Thymus (tissue), 11 donors: Measurements from ENCODE around the gene ELOVL4. TPM values are rescaled to one million over a fixed set of nuclear protein-coding genes. Genes with fewer than 3 reads are reported as not detected.

ENCODE experiments used
- DNase-seq, 9 donors: peaks; one replicate each; pipeline ENCODE4 v3.0.0-alpha.2; 2013; ENCODE audit warnings: low spot score in 9 of 9, low read depth in 6 of 9, missing footprints in 1 of 9
- H3K27ac ChIP-seq, 2 donors: one replicate each; pipeline ENCODE4 v1.5.1; 2013; ENCODE audit warnings: control low read depth in 1 of 2, low read depth in 1 of 2, low read length in 1 of 2, mild to moderate bottlenecking in 1 of 2, moderate library complexity in 1 of 2
- H3K27me3 ChIP-seq, 2 donors: one replicate each; pipeline ENCODE4 v1.5.1; 2013; ENCODE audit warnings: low read length in 1 of 2; ENCODE audit not compliant: control insufficient read depth in 2 of 2, insufficient read depth in 1 of 2
- H3K36me3 ChIP-seq, 2 donors: one replicate each; pipeline ENCODE4 v1.5.1; 2013; ENCODE audit warnings: low read length in 1 of 2, mild to moderate bottlenecking in 1 of 2, moderate library complexity in 1 of 2; ENCODE audit not compliant: control insufficient read depth in 2 of 2, insufficient read depth in 2 of 2
- H3K4me1 ChIP-seq, 2 donors: one replicate each; pipeline ENCODE4 v1.5.1; 2013; ENCODE audit warnings: low read length in 2 of 2; ENCODE audit not compliant: control insufficient read depth in 2 of 2, insufficient read depth in 2 of 2
- H3K4me3 ChIP-seq, 2 donors: one replicate each; pipeline ENCODE4 v1.5.1; 2013; ENCODE audit warnings: low read length in 2 of 2, control low read depth in 1 of 2, mild to moderate bottlenecking in 1 of 2
- H3K9me3 ChIP-seq, 2 donors: one replicate each; pipeline ENCODE4 v1.5.1; 2013; ENCODE audit warnings: low read length in 1 of 2, mild to moderate bottlenecking in 1 of 2; ENCODE audit not compliant: control insufficient read depth in 2 of 2, insufficient read depth in 1 of 2
- WGBS: extraction: QIAGEN DNeasy Blood & Tissue Kit; methylation state at CpG from one replicate; pipeline ENCODE4 v1.1.7; 2013; 5-methylcytosine and 5-hydroxymethylcytosine counted together
- polyA plus RNA-seq: library from polyadenylated mRNA; stranded (reverse); fragments of 200-250 nt; gene quantifications from one replicate; pipeline ENCODE4 v1.2.3, GENCODE V29; 2013
- total RNA-seq: library from RNA; stranded (reverse); fragments of 120-200 nt; gene quantifications from one replicate; pipeline ENCODE4 v1.2.4, GENCODE V29; 2013
- donor health status: healthy.

Gene ELOVL4
- total and polyA plus RNA-seq, 2 donors, result 30.6 to 41.6 TPM

GRCh38 chr6:79971193-79971592 lies 23.8 kb upstream of the ELOVL4 start:
- no peak overlapping the region for H3K4me3 ChIP-seq
- DNase-seq, result no peak

GRCh38 chr6:79969784-79970183 lies 22.4 kb upstream of the ELOVL4 start:
- H3K27ac ChIP-seq, result no peak overlapping the region
- 97% methylated on average over 5 of the region's 5 CpGs for WGBS

More at GRCh38 chr6:79971193-79971592, 23.8 kb upstream of the ELOVL4 start:
- no peak overlapping the region for H3K27ac ChIP-seq
- no peaks in the 10 kb centered on the region for H3K27me3 ChIP-seq
- H3K4me1 ChIP-seq, result no peaks in the 10 kb centered on the region
- no peaks in the 10 kb centered on the region for H3K36me3 ChIP-seq
- H3K9me3 ChIP-seq, result peaks cover 1 to 4% of the 10 kb centered on the region in 2 donors

GRCh38 chr6:79967178-79967577 lies 19.8 kb upstream of the ELOVL4 start:
- peaks cover 1 to 8% of the 10 kb centered on the region in 2 donors for H3K9me3 ChIP-seq
- H3K36me3 ChIP-seq, result no peaks in the 10 kb centered on the region
- peaks cover 12 to 17% of the 10 kb centered on the region in 2 donors for H3K4me1 ChIP-seq
- H3K27ac ChIP-seq, result no peak overlapping the region
- no peak overlapping the region for H3K4me3 ChIP-seq
- no peak for DNase-seq
- no peaks in the 10 kb centered on the region for H3K27me3 ChIP-seq

More at GRCh38 chr6:79969784-79970183, 22.4 kb upstream of the ELOVL4 start:
- Histone ChIP-seq H3K4me3 (no peak overlapping the region), H3K9me3 (peaks cover 1 to 8% of the 10 kb centered on the region in 2 donors), H3K36me3 (no peaks in the 10 kb centered on the region), H3K4me1 (peaks cover 8 to 9% of the 10 kb centered on the region in 2 donors), H3K27me3 (no peaks in the 10 kb centered on the region)
- DNase-seq, result no peak

GRCh38 chr6:79964607-79965081 lies 17.3 kb upstream of the ELOVL4 start:
- peak; percentile 78 to 96 (median 91) for DNase-seq
- Histone ChIP-seq H3K27me3 (no peaks in the 10 kb centered on the region), H3K9me3 (peaks cover 1 to 4% of the 10 kb centered on the region in 2 donors), H3K27ac (peak overlapping the region; percentile 95 to 99), H3K4me1 (peaks cover 12 to 17% of the 10 kb centered on the region in 2 donors), H3K36me3 (no peaks in the 10 kb centered on the region), H3K4me3 (peak overlapping the region; percentile 3 to 29)
- WGBS, result 10% methylated on average over 3 of the region's 3 CpGs

GRCh38 chr6:79954849-79955248 lies 7.5 kb upstream of the ELOVL4 start:
- peaks cover 3 to 14% of the 10 kb centered on the region in 2 donors for H3K4me1 ChIP-seq
- peaks cover 0 to 10% of the 10 kb centered on the region in 2 donors for H3K9me3 ChIP-seq
- H3K27ac ChIP-seq, result no peak overlapping the region
- no peaks in the 10 kb centered on the region for H3K36me3 ChIP-seq
- H3K4me3 ChIP-seq, result no peak overlapping the region
- DNase-seq, result no peak
- no peaks in the 10 kb centered on the region for H3K27me3 ChIP-seq

- DNase-seq, result peak; percentile 64 to 95 (median 87)
These were observed 1.9 kb upstream of the ELOVL4 start for GRCh38 chr6:79949233-79949632.

GRCh38 chr6:79946272-79947190 lies 822 bp downstream of the ELOVL4 start:
- H3K27ac ChIP-seq, result peak overlapping the region; percentile 84 to 93
- peak overlapping the region; percentile 91 to 92 for H3K4me3 ChIP-seq
- peaks cover 12 to 33% of the 10 kb centered on the region in 2 donors for H3K4me1 ChIP-seq
- H3K27me3 ChIP-seq, result peaks cover 0 to 15% of the 10 kb centered on the region in 2 donors
- 2% methylated on average over 38 of the region's 38 CpGs for WGBS
- no peaks in the 10 kb centered on the region for H3K9me3 ChIP-seq
- peaks cover 8 to 26% of the 10 kb centered on the region in 2 donors for H3K36me3 ChIP-seq
- peak in 8 of 9 donors; percentile 50 to 87 (median 66) for DNase-seq

More at GRCh38 chr6:79949233-79949632, 1.9 kb upstream of the ELOVL4 start:
- H3K9me3 ChIP-seq, result peaks cover 0 to 10% of the 10 kb centered on the region in 2 donors
- H3K27me3 ChIP-seq, result peaks cover 0 to 15% of the 10 kb centered on the region in 2 donors
- peaks cover 0 to 9% of the 10 kb centered on the region in 2 donors for H3K36me3 ChIP-seq
- WGBS, result 9% methylated on average over 6 of the region's 6 CpGs
- H3K27ac ChIP-seq, result peak overlapping the region; percentile 83 to 96
- H3K4me1 ChIP-seq, result peaks cover 6 to 34% of the 10 kb centered on the region in 2 donors
- peak overlapping the region; percentile 49 to 92 for H3K4me3 ChIP-seq

- H3K36me3 ChIP-seq, result peaks cover 8 to 26% of the 10 kb centered on the region in 2 donors
- no peak overlapping the region for H3K27ac ChIP-seq
- H3K4me1 ChIP-seq, result peaks cover 8 to 20% of the 10 kb centered on the region in 2 donors
- H3K4me3 ChIP-seq, result peak overlapping the region; percentile 49 to 92
- DNase-seq, result no peak
- WGBS, result 96% methylated on average over 1 of the region's 1 CpG
- peaks cover 0 to 15% of the 10 kb centered on the region in 2 donors for H3K27me3 ChIP-seq
- H3K9me3 ChIP-seq, result no peaks in the 10 kb centered on the region
These were observed 4.2 kb downstream of the ELOVL4 start for GRCh38 chr6:79943133-79943532.
